Activated naive CD4-positive, alpha-beta T cell treated with anti-CD3 and anti-CD28 coated beads, Interleukin-2, amount 50 U/mL, for 16 hours (primary cell): ENCODE results near the gene HOXA3.

ENCODE experiments used
- DNase-seq: peaks from one replicate; pipeline ENCODE4 v3.0.0-alpha.2; 2020

Gene HOXA3

GRCh38 chr7:27099453-27100370 is 52.7 kb downstream of the HOXA3 start:
- no peak for DNase-seq

- no peak for DNase-seq
Observed at GRCh38 chr7:27098578-27099451, 53.6 kb downstream of the HOXA3 start.

DNA sequence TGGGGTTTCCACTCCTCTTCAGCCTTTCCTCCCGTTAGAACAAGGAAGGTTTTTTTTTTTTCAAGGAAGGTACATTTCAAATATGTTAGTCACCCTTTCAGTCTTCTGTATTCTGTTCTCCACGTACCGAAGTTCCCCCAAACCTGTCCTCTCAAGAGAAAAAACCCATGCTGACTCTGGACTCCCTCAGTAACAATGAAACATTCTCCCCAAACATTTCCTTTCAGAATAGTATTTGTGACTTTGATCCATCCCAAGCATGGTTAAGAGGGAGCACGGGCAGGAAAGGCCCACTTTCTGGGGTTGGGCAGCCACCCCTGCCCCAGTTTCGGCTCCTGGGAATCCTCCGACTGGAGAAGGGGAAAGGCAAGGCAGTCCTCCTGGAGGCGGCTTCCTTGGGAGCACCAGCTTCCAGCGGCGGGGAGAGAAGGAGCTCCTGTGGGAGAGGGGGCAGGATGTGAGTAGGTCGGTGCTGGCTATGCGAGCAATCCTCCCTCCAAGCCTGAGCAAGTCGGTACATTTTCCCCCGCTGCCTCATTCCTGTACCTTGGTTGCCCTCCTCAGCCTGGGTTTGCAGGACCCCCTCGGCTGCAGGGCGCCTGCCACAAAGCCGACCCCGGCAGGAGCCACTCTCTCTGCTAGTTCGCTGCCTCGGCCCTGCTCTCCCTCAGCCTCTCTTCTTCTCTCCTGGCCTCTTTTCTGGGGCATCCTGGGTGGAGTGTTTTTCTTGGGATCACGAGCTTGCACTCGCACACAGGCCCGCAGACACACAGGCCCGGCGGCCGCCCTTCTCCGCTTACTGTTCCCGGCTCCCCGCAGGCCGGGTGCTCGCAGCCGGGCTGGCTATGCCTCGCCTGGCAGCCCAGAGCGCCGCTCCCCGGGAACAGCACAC is 54.5 kb downstream of the HOXA3 start:
- DNase-seq, result no peak

DNA sequence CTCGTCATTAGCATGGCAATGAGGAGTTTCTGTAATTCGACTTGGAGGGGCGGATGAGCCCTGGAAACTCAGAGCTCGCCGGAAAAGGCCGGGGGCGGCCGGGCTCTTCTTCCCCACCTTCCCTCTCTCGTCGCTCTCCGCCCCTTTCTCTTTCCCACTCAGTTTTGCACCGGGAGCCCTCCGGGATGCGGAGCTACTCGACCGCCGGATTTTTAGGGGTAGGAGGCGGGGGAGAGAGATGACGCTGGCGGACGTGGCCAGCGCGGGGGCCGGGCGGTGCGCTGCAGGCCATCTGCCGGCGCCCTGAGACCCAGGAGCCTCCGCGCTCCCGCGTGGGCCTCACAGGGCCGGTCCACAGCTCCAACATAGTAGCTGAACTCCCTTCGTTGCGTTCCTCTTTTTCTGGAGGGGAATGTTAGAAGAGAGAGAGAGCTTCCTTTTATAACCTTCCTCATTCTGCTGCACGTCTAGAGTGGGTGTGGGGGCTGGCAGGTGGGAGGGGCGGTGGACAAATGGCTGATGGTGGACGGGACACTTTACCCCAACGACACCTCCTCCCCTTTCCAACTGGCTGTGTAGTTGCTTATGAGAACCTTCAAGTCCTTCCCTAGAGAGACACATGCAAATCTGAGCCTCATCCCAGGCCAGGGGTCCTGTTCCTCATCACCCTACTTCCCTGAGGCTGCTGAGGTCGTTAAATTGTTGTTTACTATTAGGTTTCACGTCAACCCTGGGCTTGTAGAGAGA is 55.4 kb downstream of the HOXA3 start:
- DNase-seq, result no peak

GRCh38 chr7:27095897-27096767 is 56.3 kb downstream of the HOXA3 start, which contains the start of gene HOXA1:
Gene HOXA1, minus strand, starts transcription at chr7:27096000. Its CDS starts 88 bp downstream, at chr7:27095912.
- DNase-seq, result peak; percentile 68

DNA sequence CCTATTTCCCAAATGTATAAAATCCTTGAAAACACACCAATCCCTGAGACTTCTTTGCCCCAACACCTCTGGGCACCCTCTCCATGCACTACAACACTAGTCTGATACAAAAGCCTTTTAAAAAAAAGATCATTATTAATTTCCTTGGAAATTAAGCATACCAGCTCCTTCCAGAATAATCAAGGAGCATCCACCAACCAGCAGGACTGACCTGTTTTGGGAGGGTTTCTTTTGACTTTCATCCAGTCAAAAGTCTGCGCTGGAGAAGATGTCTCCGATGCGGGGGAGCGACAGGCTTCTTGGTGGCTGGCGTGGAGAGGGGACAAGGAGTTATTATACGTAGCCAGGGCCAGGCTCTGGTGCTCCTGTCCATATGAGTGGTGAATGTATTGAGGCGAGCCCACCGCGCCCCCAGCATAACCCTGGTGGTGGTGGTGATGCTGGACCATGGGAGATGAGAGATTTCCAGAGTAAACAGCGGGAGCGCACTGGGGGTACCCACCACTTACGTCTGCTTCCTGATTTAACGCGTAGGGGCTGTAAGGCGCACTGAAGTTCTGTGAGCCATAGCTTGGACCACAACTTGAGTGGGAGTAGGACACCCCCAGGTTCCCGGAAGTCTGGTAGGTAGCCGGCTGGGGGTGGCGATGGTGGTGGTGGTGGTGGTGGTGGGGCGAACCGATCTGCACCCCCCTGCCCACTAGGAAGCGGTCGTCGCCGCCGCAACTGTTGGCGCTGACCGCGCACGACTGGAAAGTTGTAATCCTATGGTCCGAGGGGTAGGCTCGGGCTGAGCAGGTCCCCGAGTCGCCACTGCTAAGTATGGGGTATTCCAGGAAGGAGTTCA is 57.1 kb downstream of the HOXA3 start:
- DNase-seq, result no peak

DNA sequence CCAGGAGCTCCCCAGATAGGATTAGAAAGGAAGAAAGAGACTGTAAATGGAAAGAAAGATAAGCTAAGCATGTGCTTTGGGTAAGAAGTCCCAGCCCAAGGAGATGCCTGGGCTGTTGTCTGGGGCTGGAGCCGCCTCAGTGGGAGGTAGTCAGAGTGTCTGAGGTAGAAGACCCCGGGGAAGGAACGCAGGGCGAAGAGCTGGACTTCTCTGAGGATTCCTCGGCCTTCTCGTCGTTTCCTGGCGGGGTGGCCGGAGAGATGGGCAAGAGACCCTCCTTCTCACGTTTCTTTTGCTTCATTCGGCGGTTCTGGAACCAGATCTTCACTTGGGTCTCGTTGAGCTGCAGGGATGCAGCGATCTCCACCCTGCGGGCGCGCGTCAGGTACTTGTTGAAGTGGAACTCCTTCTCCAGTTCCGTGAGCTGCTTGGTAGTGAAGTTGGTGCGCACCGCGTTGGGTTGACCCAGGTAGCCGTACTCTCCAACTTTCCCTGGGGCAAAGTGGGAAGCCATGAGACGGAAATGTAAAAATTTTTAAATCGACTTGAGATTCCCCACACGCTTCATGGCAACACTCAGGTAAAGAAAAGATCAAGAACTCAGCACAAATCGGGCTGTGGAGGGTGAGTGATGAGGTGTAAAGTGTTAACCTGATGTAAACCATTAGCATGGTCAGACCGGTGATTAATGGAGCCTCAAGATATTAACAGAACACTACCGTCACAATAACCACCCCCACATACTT is 57.9 kb downstream of the HOXA3 start:
- no peak for DNase-seq

DNA sequence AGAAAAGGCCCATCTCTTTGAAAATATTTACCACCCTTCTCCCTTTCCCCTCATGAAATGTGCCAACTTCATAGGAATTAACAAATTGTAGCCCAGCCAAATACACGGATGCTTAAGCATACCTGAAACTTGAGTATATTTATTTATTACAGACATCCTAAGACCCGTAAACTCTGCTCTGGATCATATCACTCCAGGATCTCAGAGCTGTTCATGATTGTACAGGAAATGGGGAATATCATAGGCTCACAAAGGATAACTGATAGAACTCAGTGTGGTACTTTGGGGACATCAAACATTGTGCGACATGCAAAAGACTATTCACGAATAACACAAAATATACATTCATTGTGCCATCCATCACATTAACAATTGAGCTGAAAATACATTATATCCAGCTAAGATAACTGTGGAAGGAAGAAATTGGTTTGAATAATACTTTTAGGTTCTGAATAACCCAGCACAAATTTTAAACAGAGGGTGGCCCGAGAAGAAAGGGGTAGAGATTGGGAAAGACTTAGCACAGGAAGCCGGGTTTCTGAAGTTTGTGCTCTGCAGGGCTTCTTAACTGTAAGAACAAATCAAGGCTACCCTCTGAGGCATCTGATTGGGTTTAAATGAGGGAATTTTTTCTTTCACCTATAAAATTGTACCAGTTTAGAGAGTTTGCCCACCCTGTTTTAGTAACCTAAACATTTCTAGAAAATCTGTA is 59.0 kb downstream of the HOXA3 start:
- no peak for DNase-seq

- no peak for DNase-seq
Observed at GRCh38 chr7:27092819-27093110, 59.6 kb downstream of the HOXA3 start.

- DNase-seq, result no peak
Observed at GRCh38 chr7:27091941-27092818, 60.2 kb downstream of the HOXA3 start.

DNA sequence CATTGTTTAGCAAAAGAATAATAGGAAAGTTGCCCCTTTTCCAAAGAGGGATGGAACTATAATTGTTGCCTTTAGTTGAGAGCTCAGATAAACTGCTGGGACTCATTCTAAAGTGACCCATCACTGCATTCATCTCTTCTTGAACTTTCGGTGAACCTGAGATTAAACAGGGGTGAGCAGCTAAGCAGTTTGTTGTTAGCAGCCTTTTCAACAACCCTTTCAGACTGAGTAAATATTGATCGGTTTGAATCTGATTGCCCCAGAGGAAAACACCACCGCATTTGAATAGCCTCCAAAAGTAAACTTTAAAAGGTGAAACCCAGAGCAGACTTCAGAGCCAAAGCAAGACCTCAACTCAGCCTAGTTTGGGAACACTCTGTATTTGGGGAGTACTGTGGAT is 61.3 kb downstream of the HOXA3 start:
- no peak for DNase-seq

GRCh38 chr7:27088002-27088922 is 64.1 kb downstream of the HOXA3 start:
- no peak for DNase-seq

DNA sequence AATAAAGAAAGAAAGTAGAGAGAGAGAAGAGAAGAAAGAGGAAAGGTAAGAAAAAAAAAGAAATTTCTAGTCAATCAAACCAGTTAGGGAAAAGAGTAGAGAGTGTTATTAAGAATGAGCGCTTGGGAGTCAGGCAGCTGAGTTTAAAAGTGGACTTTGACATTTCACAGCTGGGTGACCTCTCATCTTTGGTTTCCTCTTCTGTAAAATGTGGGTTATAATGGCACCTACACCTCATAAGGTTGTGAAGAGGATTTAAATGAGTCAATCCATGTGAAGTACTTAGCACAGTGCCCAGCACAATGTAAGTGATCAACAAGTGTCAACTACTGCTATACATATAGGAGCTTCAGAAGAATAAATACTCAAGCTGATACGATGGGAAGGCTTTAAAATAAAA is 68.7 kb downstream of the HOXA3 start:
- no peak for DNase-seq

DNA sequence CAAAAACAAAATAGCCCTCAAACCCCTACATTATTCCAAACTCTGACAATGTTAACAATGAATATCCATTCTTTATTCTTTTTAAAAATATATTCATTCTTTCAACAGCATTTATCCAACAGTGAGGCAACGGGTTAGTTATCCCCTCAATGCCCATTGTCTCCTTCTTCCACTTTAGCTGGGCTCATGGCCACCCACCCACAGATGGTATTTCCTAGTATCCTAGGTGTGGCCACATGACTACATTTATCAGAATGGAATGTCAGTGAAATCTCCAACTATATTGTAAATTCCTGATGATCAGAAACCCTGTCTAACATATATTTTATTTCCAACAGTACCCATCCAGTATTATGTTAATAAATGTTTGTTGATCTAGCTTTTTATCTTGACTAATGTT is 70.2 kb downstream of the HOXA3 start:
- DNase-seq, result no peak

DNA sequence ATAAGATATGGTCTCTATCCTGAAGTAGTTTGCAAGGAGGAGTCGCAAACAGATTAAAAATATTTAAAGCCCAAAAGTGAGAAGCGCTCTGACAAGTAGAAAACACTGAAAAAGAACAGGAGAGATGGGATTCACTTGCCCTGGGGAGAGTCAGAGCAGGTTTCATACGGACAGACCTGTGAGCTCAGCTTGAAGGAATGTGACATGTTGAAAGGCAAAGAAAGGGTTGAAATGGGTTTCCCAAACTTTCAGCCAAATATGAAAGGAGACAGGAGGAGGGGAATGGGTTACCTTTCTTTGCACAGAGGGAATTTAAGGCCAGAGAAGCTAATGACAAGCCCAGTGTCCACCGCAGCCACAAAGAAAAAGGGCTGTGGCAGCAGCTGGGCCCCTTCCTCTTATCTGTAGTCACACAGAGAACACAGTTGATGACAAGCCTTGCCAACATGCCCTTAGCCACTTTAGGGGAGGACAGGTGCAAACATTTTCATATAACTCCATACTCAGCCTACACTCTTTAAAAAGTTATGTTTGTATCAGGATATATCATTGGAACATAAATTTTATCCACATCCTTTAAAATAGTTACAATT is 71.4 kb downstream of the HOXA3 start:
- no peak for DNase-seq
